T47D (cell line): ENCODE data around the gene ACR.

Experiments used
- DNase-seq, 2 experiments: peaks; one replicate each; pipeline versions ENCODE4 v3.0.0 to v3.0.0-alpha.2; 2011 to 2012; ENCODE audit warnings: low read depth in 1 of 2, low spot score in 1 of 2
- JUND ChIP-seq: IDR thresholded peaks from 2 replicates; pipeline ENCODE4 v1.6.1; 2012; ENCODE audit warnings: low read depth
- in situ Hi-C: cut with HindIII; loops from 2 replicates; pipeline ENCODE4 v1.10.0; 2016; ENCODE audit warnings: low sequenced_read_pairs, low pct_unique_long_range_greater_than_20kb

ACR gene

GRCh38 chr22:50699001-50699755 is 38.8 kb upstream of the ACR start:
- in situ Hi-C loops: no loop called here
- DNase-seq: no peak
- no peak for TF ChIP-seq JUND

GRCh38 chr22:50699756-50700386 is 38.1 kb upstream of the ACR start:
- TF ChIP-seq JUND: no peak
- no peak for DNase-seq
- in situ Hi-C loops: no loop called here

- in situ Hi-C loops: no loop called here
- TF ChIP-seq JUND: no peak
- no peak for DNase-seq
Measured at GRCh38 chr22:50700387-50701075, 37.5 kb upstream of the ACR start.

DNA sequence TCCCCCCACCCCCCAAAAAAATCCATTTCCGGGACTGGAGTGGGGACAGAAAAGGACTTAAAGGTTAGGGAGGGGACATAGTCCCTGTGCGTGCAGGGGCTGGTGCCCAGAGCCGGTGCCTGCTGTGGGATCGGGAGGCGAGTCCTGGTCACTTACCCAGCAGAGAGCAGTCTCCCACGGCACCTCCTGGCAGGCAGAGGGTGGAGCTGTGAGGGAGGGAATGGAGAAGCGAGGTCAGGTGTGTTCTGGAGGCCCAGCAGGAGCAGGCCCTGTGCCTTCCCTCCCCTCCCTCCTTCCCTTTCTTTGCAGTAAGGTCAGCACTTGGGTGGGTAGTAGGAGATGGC is 37.0 kb upstream of the ACR start:
- peak in 1 of 2 experiments; percentile 34 for DNase-seq
- in situ Hi-C loops: no loop called here

GRCh38 chr22:50701428-50702154 is 36.4 kb upstream of the ACR start:
- in situ Hi-C loops: no loop called here
- DNase-seq: no peak
- no peak for TF ChIP-seq JUND

More for the DNA sequence above, 37.0 kb upstream of the ACR start:
- TF ChIP-seq JUND: no peak

DNA sequence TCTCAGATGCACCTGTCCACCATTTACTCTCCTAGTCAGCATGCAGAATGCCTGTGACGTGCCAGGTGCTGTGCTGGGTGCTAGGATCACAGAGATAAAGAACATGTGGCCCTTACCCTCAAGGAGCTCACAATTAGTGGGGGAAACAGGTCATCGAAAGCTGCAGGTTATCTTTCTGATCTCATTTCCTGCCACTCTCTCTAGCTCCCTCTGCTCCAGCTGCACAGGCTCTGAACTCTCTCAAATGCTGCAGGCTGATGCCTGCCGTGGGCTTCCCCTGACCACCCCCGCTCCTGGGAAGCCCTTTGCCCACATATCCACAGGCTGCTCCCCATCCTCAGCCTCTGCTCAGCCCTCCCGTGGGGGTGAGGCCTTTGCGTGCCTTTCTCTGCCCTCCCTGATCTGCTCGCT is 35.7 kb upstream of the ACR start:
- in situ Hi-C loops: no loop called here
- TF ChIP-seq JUND: no peak
- DNase-seq: no peak

GRCh38 chr22:50702821-50703725 is 34.9 kb upstream of the ACR start:
- no peak for DNase-seq
- no peak for TF ChIP-seq JUND
- in situ Hi-C loops: no loop called here

- in situ Hi-C loops: no loop called here
- TF ChIP-seq JUND: no peak
- no peak for DNase-seq
Measured at GRCh38 chr22:50703726-50704509, 34.1 kb upstream of the ACR start.

DNA sequence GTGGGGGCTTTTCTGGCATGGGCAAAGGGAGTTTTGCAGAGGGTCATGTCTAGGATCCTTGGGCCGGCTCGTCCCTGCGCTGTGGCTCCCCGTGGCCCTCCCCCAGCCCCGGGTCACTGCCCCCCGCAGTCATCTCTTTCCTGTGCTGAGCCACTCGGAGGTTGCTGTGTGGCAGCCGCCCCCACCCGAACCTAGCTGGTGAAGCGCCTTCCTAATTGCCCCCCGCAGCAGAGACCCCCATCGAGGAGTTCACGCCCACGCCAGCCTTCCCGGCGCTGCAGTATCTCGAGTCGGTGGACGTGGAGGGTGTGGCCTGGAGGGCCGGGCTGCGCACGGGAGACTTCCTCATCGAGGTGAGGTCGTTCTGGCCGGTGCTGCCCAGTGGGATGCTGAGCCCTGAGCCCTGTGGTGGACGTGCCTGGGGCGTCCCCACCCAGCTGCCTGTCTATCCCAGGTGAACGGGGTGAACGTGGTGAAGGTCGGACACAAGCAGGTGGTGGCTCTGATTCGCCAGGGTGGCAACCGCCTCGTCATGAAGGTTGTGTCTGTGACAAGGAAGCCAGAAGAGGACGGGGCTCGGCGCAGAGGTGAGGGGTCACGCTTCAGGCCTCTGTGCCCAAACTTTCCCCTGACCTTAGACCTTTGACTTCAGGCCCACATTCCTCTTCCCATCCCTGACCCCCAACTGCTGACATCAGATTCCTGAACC is 33.3 kb upstream of the ACR start:
- DNase-seq: no peak
- no peak for TF ChIP-seq JUND
- in situ Hi-C loops: no loop called here

GRCh38 chr22:50705219-50705691 is 32.7 kb upstream of the ACR start:
- in situ Hi-C loops: no loop called here
- TF ChIP-seq JUND: no peak
- DNase-seq: no peak
